ENCODE measurements around the gene ABCB4.

DNA sequence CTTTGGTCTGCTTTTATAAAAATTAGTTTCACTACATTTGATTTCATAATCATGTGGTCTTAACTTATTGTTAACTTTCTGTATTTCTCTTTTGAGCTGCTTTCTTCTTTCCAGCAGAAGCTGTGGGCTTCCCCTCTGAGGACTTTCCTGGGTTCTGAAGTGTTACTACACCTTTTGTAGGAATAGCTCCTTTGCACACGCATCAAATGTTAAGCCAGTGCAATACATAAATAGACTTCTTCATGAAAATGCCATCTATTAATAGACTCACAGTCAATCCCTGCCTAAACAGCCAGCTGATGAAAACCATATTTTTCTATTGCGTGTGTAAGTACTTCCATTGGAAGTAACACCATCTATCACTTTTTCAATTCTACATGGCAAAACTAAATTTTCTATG is 1.5 kb downstream of the ABCB4 start:
- TF ChIP-seq, protein P1, sequence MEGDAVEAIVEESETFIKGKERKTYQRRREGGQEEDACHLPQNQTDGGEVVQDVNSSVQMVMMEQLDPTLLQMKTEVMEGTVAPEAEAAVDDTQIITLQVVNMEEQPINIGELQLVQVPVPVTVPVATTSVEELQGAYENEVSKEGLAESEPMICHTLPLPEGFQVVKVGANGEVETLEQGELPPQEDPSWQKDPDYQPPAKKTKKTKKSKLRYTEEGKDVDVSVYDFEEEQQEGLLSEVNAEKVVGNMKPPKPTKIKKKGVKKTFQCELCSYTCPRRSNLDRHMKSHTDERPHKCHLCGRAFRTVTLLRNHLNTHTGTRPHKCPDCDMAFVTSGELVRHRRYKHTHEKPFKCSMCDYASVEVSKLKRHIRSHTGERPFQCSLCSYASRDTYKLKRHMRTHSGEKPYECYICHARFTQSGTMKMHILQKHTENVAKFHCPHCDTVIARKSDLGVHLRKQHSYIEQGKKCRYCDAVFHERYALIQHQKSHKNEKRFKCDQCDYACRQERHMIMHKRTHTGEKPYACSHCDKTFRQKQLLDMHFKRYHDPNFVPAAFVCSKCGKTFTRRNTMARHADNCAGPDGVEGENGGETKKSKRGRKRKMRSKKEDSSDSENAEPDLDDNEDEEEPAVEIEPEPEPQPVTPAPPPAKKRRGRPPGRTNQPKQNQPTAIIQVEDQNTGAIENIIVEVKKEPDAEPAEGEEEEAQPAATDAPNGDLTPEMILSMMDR (conservative IDR thresholded peaks at IDR 0.05; ENCODE audit: low read length), result no peak
- no peak for TF ChIP-seq EZH2phosphoT487 (IDR thresholded peaks at IDR 0.05; ENCODE audit: borderline replicate concordance, low read depth, low read length)
